ENCODE data around the gene PSMA2. TPM values are rescaled to one million over a fixed set of nuclear protein-coding genes. Genes with fewer than 3 reads are reported as not detected.
"Not testable (repeated sequence)": the region's sequence is repeated elsewhere in the genome, so short reads cannot be mapped to it uniquely, and the experiment has no call there.

Gene PSMA2
- total RNA-seq, 1 experiment from 2014 or later: 218 TPM

DNA sequence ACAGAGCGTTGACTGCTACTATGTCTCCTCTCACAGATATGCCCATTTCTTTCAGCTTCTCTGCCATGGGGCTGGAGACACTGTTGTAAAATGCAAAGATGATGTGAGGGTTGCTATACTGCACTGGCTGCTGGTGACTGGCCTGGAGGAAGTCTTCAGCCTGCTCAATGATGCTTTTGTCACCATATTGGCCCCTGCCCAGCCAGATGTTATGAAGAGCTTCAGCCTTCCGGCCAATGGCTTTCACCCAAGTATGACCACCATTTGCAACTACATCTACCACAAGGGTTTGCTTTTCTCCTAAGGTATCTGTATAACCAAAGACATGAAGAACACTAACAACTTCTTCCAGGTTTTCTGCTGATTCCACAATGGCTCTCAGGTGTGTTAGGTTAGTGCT is 21.7 kb downstream of the PSMA2 start:
- no peak overlapping the region for H3K4me3 ChIP-seq
- H3K36me3 ChIP-seq: peaks cover 21% of the 10 kb centered on the region
- H3K4me1 ChIP-seq (replicated peaks): peaks cover 43% of the 10 kb centered on the region
- no peaks in the 10 kb centered on the region for H3K27me3 ChIP-seq (replicated peaks)
- no peak for DNase-seq (ENCODE audit: low read depth in 1 of 2, low spot score in 2 of 2)
- no peak overlapping the region for H3K27ac ChIP-seq
- no peaks in the 10 kb centered on the region for H3K9me3 ChIP-seq (replicated peaks)

DNA sequence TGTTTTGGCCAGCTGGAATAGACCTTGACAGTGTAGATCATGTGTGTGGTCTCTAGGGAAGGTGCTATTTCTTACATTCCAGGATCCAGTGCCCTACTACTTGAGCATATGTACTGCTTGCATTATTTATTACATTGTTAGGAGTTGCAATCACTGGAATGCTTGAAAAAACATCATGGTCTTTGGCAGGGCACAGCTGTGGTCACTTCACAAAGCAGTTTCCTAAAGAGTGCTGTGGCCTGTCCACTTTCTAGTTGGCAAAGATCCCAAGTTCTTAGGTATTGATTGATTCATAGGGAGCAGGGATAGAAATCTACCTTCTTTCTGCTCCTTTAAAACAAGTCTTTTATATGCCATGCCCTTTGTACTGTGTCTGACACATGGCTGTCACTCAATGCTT is 24.7 kb downstream of the PSMA2 start:
- H3K4me3 ChIP-seq: no peak overlapping the region
- peak in 1 of 2 experiments; percentile 28 for DNase-seq (ENCODE audit: low read depth in 1 of 2, low spot score in 2 of 2)

DNA sequence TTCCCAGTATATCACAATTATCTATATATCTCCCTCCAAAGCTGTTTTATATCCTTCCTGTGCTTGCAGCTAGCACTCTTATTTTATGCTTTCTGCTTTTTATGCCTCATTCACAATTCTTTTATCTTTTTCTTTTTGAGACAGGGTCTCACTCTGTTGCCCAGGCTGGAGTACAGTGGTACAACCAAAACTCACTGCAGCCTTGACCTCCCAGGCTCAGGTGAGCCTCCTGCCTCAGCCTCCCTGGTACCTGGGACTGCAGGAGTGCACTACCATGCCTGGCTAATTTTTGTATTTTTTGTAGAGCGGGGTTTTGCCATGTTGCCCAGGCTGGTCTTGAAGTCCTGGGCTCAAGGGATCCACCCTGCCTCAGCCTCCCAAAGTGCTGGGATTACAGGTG is 25.8 kb downstream of the PSMA2 start:
- no peak for DNase-seq (ENCODE audit: low read depth in 1 of 2, low spot score in 2 of 2)
- Histone ChIP-seq H3K36me3 (peaks cover 9% of the 10 kb centered on the region; the same call in 1 of the 2 replicates), H3K9me3 (replicated peaks) (no peaks in the 10 kb centered on the region), H3K4me1 (replicated peaks) (peaks cover 22% of the 10 kb centered on the region), H3K4me3 (no peak overlapping the region), H3K27me3 (replicated peaks) (0 out of 2 replicates have a peak, but pooled peaks cover 3% of the 10 kb centered on the region), H3K27ac (no peak overlapping the region)

More for the DNA sequence above, 24.7 kb downstream of the PSMA2 start:
- peaks cover 25% of the 10 kb centered on the region for H3K4me1 ChIP-seq (replicated peaks)
- no peaks in the 10 kb centered on the region for H3K9me3 ChIP-seq (replicated peaks)
- H3K36me3 ChIP-seq: peaks cover 14% of the 10 kb centered on the region
- H3K27me3 ChIP-seq (replicated peaks): no peaks in the 10 kb centered on the region
- no peak overlapping the region for H3K27ac ChIP-seq

DNA sequence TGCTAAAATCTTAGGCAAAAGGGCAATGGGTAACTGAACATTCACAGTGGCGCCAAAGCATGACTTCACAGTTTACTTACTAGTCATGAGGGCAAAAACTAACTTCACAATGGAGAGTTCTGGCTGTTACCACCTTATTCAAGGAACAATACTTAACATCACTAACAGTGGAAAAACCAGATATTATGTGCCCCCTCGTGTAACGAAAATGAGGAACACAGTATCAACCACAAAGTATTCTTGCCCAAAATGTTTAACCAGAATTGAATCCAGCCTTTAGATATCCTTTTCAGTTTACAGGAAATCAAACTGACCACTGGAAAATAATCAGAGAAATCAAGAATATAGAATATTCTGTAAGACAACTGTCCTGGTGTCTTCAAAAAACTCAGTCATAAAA is 29.6 kb downstream of the PSMA2 start:
- DNase-seq (ENCODE audit: low read depth in 1 of 2, low spot score in 2 of 2): no peak
- Histone ChIP-seq H3K4me1 (replicated peaks) (peaks cover 4% of the 10 kb centered on the region), H3K27me3 (replicated peaks) (0 out of 2 replicates have a peak, but pooled peaks cover 3% of the 10 kb centered on the region), H3K36me3 (no peaks in the 10 kb centered on the region), H3K9me3 (replicated peaks) (no peaks in the 10 kb centered on the region), H3K4me3 (no peak overlapping the region), H3K27ac (no peak overlapping the region)

DNA sequence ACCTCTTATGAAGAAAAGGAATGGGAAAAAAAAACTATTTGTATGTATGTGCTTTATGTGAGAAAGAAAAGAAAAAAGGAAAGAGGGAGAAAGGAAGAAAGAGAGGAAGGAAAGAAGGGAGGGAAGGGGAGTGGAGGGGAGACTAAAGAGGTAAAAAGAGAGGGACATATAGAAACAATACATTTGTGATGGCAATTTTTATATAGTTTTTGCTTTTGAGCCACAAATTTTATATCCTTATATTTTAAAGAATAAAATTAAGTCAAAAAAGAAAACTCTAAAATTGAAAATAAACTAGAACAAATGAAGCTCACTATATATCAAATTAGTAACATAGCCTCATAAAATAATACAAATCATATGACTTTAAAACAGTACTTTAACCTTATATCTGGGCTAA is 31.1 kb downstream of the PSMA2 start:
- Histone ChIP-seq H3K4me1 (replicated peaks) (no peaks in the 10 kb centered on the region), H3K27ac (no peak overlapping the region), H3K4me3 (no peak overlapping the region), H3K27me3 (replicated peaks) (peaks cover 14% of the 10 kb centered on the region; the same call in 1 of the 2 replicates), H3K9me3 (replicated peaks) (no peaks in the 10 kb centered on the region), H3K36me3 (no peaks in the 10 kb centered on the region)
- no peak for DNase-seq (ENCODE audit: low read depth in 1 of 2, low spot score in 2 of 2)

DNA sequence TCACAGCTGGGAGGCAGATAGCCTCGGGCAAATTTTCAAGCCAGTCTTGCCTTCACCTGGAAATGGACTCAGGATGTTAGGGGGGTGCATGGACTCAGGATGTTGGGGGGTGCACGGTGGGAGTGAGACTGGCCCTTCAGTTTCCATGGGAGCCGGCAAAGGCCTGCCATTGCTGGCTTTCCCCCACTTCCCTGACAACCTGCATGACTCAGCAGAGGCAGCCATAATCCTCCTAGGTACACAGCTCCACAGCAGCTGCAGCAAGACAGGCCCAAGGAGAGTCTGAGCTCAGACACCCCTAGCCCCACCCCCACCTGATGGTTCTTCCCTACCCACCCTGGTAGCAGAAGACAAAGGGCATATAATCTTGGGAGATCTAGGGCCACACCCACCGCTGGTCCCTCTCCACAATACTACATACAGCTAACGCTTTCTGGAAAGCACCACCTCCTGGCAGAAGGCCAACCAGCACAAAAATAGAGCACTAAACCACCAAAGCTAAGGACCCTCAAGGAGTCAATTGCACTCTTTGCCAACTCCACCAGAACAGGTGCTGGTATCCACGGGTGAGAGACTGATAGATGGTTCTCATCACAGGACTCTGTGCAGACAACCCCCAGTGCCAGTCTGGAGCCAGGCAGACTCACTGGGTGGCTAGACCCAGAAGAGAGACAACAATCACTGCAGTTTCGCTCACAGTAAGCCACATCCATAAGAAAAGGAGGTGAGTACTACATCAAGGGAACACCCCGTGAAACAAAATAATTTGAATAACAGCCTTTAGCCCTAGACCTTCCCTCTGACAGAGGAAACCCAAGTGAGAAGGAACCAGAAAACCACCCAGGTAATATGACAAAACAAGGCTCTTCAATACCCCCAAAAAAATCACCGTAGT is 38.4 kb downstream of the PSMA2 start:
- DNase-seq (ENCODE audit: low read depth in 1 of 2, low spot score in 2 of 2): no peak
- Histone ChIP-seq H3K27me3 (replicated peaks) (peaks cover 14% of the 10 kb centered on the region; the same call in 1 of the 2 replicates), H3K4me1 (replicated peaks) (no peaks in the 10 kb centered on the region), H3K27ac (no peak overlapping the region), H3K9me3 (replicated peaks) (no peaks in the 10 kb centered on the region), H3K4me3 (no peak overlapping the region), H3K36me3 (no peaks in the 10 kb centered on the region)

DNA sequence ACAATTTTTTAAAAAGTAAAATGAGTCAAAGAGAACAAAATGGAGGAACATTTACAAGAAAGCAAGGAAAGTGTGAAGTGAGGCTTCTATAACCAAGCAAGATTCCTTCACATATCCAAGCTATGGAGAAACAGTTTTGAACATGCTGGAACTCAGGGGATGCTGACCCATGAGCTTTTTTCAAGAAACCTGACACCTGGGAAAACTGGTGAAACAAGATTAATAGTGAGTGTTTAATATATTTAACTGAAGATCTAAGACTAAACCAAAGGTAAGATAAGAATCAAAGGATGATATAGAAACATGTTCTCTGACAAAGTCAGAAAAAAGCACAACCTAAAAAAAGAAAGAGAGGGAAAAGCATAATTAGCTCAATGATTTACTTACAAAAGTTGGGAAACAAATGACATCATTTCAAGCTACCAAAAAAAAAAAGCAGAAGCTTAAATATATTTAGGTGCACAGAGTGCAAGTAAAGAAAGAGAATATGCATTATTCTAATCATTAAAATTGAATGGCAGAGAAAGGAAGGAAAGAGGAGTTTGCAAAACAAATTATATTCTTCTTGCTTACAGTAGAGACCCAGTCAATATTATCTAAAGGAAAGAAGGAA is 45.0 kb downstream of the PSMA2 start:
- no peak for DNase-seq (ENCODE audit: low read depth in 1 of 2, low spot score in 2 of 2)
- Histone ChIP-seq H3K9me3 (replicated peaks) (no peaks in the 10 kb centered on the region), H3K36me3 (no peaks in the 10 kb centered on the region), H3K4me3 (no peak overlapping the region), H3K4me1 (replicated peaks) (no peaks in the 10 kb centered on the region), H3K27ac (no peak overlapping the region), H3K27me3 (replicated peaks) (no peaks in the 10 kb centered on the region; the same call in 1 of the 2 replicates)

DNA sequence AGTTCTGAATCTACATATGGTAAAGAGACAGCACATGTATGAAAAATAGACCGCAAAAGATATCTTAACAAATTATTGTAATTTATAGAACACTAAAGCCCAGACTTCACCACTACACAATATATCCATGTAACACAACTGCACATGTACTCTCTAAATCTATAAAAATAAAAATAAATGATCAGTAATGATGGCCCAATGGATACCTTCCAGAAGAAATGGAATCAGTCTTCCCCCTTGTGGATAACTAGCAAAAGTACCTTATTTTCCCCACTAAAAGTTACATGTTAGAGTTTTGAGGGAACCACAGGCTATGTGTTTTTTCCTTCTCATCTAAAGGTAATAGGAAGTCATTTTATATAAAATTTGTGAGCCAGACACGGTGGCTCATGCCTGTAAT is 45.8 kb downstream of the PSMA2 start:
- H3K27ac ChIP-seq: no peak overlapping the region
- H3K36me3 ChIP-seq: no peaks in the 10 kb centered on the region
- H3K4me1 ChIP-seq (replicated peaks): no peaks in the 10 kb centered on the region
- no peaks in the 10 kb centered on the region; the same call in 1 of the 2 replicates for H3K27me3 ChIP-seq (replicated peaks)
- no peak for DNase-seq (ENCODE audit: low read depth in 1 of 2, low spot score in 2 of 2)
- H3K9me3 ChIP-seq (replicated peaks): no peaks in the 10 kb centered on the region
- H3K4me3 ChIP-seq: no peak overlapping the region

DNA sequence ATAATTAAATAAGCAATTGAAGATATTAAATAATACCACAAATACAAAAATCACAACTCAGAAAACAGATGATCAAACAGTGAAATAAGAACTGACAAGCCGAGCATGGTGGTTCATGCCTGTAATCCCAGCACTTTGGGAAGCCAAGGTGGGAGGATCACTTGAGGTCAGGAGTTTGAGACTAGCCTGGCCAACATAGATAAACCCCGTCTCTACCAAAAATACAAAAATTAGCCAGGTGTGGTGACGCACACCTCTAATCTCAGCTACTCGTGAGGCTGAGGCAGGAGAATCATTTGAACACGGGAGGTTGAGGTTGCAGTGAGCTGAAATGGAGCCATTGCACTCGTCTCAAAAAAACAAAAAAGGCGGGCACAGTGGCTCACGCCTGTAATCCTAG is 46.8 kb downstream of the PSMA2 start:
- not testable (repeated sequence) for H3K27ac ChIP-seq; H3K36me3 ChIP-seq; H3K9me3 ChIP-seq (replicated peaks); H3K4me1 ChIP-seq (replicated peaks); H3K4me3 ChIP-seq; DNase-seq (ENCODE audit: low read depth in 1 of 2, low spot score in 2 of 2); H3K27me3 ChIP-seq (replicated peaks)

DNA sequence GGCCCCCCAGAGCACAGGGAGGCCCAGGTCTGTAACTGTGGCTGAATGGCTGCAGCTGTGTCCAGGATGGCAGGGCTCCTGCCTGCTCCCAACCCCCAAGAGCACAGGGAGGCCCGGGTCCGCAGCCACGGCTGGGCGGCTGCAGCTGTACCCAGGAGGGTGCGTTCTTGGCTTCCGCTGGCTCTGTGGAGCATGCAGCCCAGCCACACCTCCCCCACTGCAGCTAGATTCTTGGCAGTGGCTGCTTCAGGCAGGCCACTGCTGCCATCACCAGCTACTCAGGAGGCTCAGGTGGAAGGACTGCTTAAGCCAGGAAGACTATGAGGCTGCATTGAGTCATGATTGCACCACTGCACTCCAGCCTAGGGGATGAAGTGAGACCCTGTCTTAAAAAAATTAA is 48.0 kb downstream of the PSMA2 start:
- Histone ChIP-seq H3K27me3 (replicated peaks) (no peaks in the 10 kb centered on the region; the same call in 1 of the 2 replicates), H3K4me1 (replicated peaks) (no peaks in the 10 kb centered on the region), H3K9me3 (replicated peaks) (no peaks in the 10 kb centered on the region), H3K36me3 (no peaks in the 10 kb centered on the region), H3K27ac (no peak overlapping the region), H3K4me3 (no peak overlapping the region)
- no peak for DNase-seq (ENCODE audit: low read depth in 1 of 2, low spot score in 2 of 2)

DNA sequence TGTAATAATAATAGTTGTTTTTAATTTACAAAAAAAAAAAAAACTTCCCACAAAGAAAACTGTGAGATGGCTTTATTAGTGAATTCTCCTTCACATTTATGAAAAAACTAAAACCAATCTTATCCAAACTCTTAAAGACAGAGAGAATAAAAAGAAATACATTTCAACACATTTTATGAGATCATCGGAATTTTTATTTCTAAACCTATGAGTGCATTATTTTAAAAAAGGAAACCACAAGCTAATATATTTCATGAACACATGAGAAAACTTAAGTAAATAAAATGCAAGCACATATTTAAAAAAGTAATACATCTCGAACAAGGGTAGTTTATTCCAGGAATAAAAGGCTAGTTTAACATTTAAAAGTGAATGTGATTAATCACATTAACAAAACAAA is 51.6 kb downstream of the PSMA2 start:
- no peak overlapping the region for H3K4me3 ChIP-seq
- no peak for DNase-seq (ENCODE audit: low read depth in 1 of 2, low spot score in 2 of 2)
- H3K27ac ChIP-seq: no peak overlapping the region

DNA sequence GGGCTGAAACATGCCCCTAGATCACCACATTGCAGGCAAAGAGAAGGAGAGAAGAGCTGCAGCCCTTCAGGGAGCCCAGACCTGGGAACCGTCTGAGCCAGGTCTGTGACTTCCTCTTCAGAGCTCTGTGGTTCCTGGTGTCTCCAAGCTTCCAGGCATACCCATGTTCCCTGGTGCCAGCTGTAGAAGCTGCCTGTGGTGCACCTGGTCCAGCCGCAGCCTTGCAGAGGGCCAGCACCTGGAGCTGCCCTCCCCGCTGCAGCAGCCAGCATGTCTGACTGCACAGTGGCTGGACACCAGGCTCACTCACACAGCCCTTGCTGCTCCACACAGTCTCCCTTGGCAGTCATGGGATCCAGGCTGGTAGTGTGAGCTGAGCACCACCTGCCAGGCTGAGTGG is 53.7 kb downstream of the PSMA2 start:
- Histone ChIP-seq H3K9me3 (replicated peaks) (no peaks in the 10 kb centered on the region), H3K27me3 (replicated peaks) (no peaks in the 10 kb centered on the region), H3K4me3 (no peak overlapping the region), H3K4me1 (replicated peaks) (no peaks in the 10 kb centered on the region), H3K27ac (no peak overlapping the region), H3K36me3 (no peaks in the 10 kb centered on the region)
- DNase-seq (ENCODE audit: low read depth in 1 of 2, low spot score in 2 of 2): no peak

More for the DNA sequence above, 51.6 kb downstream of the PSMA2 start:
- Histone ChIP-seq H3K36me3 (no peaks in the 10 kb centered on the region), H3K27me3 (replicated peaks) (no peaks in the 10 kb centered on the region), H3K9me3 (replicated peaks) (no peaks in the 10 kb centered on the region), H3K4me1 (replicated peaks) (no peaks in the 10 kb centered on the region)

DNA sequence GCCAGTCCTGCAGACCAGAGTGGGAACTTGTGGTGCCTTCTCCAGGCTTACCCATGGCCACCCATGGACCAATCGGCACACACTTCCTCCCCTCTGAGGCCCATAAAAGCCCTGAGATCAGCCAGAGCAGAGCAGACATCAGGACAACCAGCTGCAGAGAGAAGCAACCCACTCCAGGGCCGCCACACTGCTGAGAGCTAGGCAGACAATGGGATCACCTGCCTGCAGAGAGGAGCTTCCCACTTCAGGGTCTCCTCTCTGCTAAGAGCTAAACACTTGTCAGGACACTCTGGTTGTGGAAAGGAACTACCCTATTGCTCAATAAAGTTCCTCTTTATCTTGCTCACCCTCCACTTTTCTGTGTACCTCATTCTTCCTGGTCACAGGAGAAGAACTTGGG is 54.1 kb downstream of the PSMA2 start:
- Histone ChIP-seq H3K27me3 (replicated peaks) (no peaks in the 10 kb centered on the region), H3K27ac (no peak overlapping the region), H3K36me3 (no peaks in the 10 kb centered on the region), H3K4me1 (replicated peaks) (no peaks in the 10 kb centered on the region), H3K9me3 (replicated peaks) (no peaks in the 10 kb centered on the region), H3K4me3 (no peak overlapping the region)
- no peak for DNase-seq (ENCODE audit: low read depth in 1 of 2, low spot score in 2 of 2)

Data from SJSA1 (cell line).